ENCODE data around the gene COL1A1.

DNA sequence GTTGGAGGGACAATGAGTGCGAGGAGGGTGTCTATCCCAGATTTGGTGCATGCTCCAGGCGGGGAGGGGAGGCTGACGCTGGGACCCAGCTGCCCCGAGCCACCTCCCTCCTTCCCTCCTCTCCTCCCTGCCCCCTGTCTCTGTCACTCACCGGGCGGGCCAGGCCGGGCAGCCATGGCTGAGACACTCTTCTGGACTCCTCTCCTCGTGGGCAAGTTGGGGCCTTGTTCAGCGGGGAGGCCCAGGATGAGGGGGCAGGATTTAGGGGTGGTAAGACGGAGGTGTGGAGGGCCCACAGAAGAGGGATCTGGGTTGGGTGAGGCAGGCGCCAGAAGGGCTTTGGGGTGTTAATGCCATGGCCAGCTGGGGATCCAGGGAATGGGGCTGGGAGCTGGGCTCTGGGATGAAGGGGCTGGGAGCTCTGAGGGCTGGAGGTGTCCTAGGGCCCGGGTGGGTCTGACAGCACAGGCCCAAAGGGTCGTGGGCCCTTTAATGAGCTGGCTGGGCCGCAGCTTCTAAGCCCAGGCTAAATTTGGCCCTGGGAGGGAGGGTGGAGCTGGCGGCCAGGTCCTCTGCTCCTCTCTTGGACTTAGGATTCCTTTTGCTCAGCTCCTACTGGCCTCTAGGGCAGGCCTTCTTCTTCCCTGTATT lies 35.4 kb downstream of the COL1A1 start, which contains the start of gene SGCA:
- TF ChIP-seq, protein P1, sequence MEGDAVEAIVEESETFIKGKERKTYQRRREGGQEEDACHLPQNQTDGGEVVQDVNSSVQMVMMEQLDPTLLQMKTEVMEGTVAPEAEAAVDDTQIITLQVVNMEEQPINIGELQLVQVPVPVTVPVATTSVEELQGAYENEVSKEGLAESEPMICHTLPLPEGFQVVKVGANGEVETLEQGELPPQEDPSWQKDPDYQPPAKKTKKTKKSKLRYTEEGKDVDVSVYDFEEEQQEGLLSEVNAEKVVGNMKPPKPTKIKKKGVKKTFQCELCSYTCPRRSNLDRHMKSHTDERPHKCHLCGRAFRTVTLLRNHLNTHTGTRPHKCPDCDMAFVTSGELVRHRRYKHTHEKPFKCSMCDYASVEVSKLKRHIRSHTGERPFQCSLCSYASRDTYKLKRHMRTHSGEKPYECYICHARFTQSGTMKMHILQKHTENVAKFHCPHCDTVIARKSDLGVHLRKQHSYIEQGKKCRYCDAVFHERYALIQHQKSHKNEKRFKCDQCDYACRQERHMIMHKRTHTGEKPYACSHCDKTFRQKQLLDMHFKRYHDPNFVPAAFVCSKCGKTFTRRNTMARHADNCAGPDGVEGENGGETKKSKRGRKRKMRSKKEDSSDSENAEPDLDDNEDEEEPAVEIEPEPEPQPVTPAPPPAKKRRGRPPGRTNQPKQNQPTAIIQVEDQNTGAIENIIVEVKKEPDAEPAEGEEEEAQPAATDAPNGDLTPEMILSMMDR (conservative IDR thresholded peaks at IDR 0.05; ENCODE audit: low read length), result no peak
- TF ChIP-seq EZH2phosphoT487 (IDR thresholded peaks at IDR 0.05; ENCODE audit: borderline replicate concordance, low read depth, low read length), result no peak

Measured in OCI-LY7 (cell line).